Stomach (tissue), 9 donors: ENCODE data around the gene TRIO. TPM values are rescaled to one million over a fixed set of nuclear protein-coding genes. Genes with fewer than 3 reads are reported as not detected.

Source experiments
- DNase-seq, 2 donors: peaks; one replicate each; pipeline versions ENCODE4 v3.0.0 to v3.0.0-alpha.2; 2013 to 2019
- H3K27ac ChIP-seq, 5 donors: fragments of 200-600 bp in 4 of 5; sonication (generic) in 4 of 5; one replicate each; pipeline ENCODE4 v1.5.1; 2013 to 2019; ENCODE audit warnings: mild to moderate bottlenecking in 1 of 5, moderate library complexity in 1 of 5
- H3K27me3 ChIP-seq, 3 donors: fragments of 200-600 bp; sonication (generic); one replicate each; pipeline ENCODE4 v1.5.1; 2017 to 2019; ENCODE audit warnings: mixed run types in 1 of 3
- H3K36me3 ChIP-seq, 4 donors: fragments of 200-600 bp; sonication (generic); 1 replicate in 3 of 4; 2 replicates in 1 of 4; pipeline ENCODE4 v1.5.1; 2016 to 2019
- H3K4me1 ChIP-seq, 4 donors: fragments of 200-600 bp; sonication (generic); one replicate each; pipeline ENCODE4 v1.5.1; 2016 to 2019
- H3K4me3 ChIP-seq, 4 donors: fragments of 200-600 bp; sonication (generic) in 3 of 4; one replicate each; pipeline ENCODE4 v1.5.1; 2016 to 2019; ENCODE audit warnings: mild to moderate bottlenecking in 1 of 4
- H3K9me3 ChIP-seq, 4 donors: fragments of 200-600 bp; sonication (generic); one replicate each; pipeline ENCODE4 v1.5.1; 2016 to 2019
- EP300 ChIP-seq: sonication (generic); formaldehyde crosslinking; IDR thresholded peaks from one replicate; pipeline ENCODE4 v1.6.1; 2017; ENCODE audit warnings: antibody characterized with exemption
- POLR2A ChIP-seq, 4 donors: fragments of 450-650 bp; IDR thresholded peaks; one replicate each; pipeline ENCODE4 v1.6.1; 2016; ENCODE audit warnings: antibody characterized with exemption in 4 of 4, control low read depth in 2 of 4, mild to moderate bottlenecking in 1 of 4, moderate library complexity in 1 of 4
- POLR2AphosphoS5 ChIP-seq, 3 donors: sonication (generic); formaldehyde crosslinking; IDR thresholded peaks; one replicate each; pipeline ENCODE4 v1.6.1; 2016; ENCODE audit warnings: antibody characterized with exemption in 3 of 3
- WGBS, 5 donors: extraction: QIAGEN DNeasy Blood & Tissue Kit in 3 of 5; methylation state at CpG; one replicate each; pipeline versions ENCODE4 v1.1.5 to v1.1.7; 2013 to 2018; 5-methylcytosine and 5-hydroxymethylcytosine counted together
- intact Hi-C: fragments of 100-400 bp; cut with DNase I; formaldehyde crosslinking; loops from one replicate; pipeline ENCODE4 v1.15.1; 2023; ENCODE audit warnings: low total_unique reads
- polyA plus RNA-seq, 3 donors: library from polyadenylated mRNA; stranded (reverse); fragments of 200-250 nt; gene quantifications; one replicate each; pipeline ENCODE4 v1.2.3, GENCODE V29; 2013
- total RNA-seq, 5 donors: library from RNA; depleted of rRNA; stranded (reverse); fragments of >200 nt; gene quantifications; one replicate each; pipeline versions ENCODE4 v1.1.0 to v1.2.3, GENCODE V29; 2014 to 2016
- TF ChIP-seq, protein P1 (sequence below), 7 experiments: fragments of 450-650 bp in 4 of 7; fragments of 200-600 bp in 3 of 7; sonication (generic) in 3 of 7; IDR thresholded peaks; one replicate each; pipeline ENCODE4 v1.5.1; 2016 to 2019; ENCODE audit warnings: antibody characterized with exemption in 7 of 7, control low read depth in 2 of 7, mild to moderate bottlenecking in 1 of 7
- donor health status: healthy with polysubstance abuse.
- donor health status: Bipolar disorder and iron deficiency.
- donor health status: healthy.

Gene TRIO
- total and polyA plus RNA-seq, 8 donors = 9.9 to 558 (median 127) TPM

DNA sequence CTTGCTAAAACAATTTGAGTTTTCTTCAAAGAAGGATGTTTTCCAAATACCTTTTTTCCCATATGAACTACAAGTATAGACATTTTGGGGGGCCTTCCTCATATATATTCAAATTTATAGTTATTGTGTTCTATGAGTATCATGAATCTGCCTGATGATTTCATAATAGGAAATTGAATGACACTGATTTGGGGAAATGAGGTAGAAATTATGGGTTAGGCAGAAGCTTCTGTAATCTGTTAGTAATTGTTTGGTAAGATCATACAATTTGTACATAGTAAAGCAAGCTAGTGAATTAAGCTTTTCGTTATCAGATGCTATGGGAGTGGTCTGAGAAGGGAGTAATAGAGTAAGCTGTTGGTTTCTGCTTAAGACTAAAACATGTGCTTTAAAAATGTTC is 98.0 kb downstream of the TRIO start:
- H3K27me3 ChIP-seq = no peaks in the 10 kb centered on the region
- no peaks in the 10 kb centered on the region for H3K9me3 ChIP-seq
- no peak overlapping the region for H3K4me3 ChIP-seq
- intact Hi-C loops = no loop called here
- peaks cover 0 to 78% (median 36%) of the 10 kb centered on the region in 4 donors for H3K4me1 ChIP-seq
- 43 to 79% (median 61%) methylated on average over 1 of the region's 1 CpG for WGBS, 5 donors
- H3K36me3 ChIP-seq = no peaks in the 10 kb centered on the region
- H3K27ac ChIP-seq = no peak overlapping the region
- TF ChIP-seq EP300 (no peak), POLR2AphosphoS5 (IDR thresholded peaks at IDR 0.05) (no peak), POLR2A (IDR thresholded peaks at IDR 0.05) (no peak)
- TF ChIP-seq, protein P1, sequence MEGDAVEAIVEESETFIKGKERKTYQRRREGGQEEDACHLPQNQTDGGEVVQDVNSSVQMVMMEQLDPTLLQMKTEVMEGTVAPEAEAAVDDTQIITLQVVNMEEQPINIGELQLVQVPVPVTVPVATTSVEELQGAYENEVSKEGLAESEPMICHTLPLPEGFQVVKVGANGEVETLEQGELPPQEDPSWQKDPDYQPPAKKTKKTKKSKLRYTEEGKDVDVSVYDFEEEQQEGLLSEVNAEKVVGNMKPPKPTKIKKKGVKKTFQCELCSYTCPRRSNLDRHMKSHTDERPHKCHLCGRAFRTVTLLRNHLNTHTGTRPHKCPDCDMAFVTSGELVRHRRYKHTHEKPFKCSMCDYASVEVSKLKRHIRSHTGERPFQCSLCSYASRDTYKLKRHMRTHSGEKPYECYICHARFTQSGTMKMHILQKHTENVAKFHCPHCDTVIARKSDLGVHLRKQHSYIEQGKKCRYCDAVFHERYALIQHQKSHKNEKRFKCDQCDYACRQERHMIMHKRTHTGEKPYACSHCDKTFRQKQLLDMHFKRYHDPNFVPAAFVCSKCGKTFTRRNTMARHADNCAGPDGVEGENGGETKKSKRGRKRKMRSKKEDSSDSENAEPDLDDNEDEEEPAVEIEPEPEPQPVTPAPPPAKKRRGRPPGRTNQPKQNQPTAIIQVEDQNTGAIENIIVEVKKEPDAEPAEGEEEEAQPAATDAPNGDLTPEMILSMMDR (IDR thresholded peaks at IDR 0.05) = no peak
- no peak for DNase-seq

DNA sequence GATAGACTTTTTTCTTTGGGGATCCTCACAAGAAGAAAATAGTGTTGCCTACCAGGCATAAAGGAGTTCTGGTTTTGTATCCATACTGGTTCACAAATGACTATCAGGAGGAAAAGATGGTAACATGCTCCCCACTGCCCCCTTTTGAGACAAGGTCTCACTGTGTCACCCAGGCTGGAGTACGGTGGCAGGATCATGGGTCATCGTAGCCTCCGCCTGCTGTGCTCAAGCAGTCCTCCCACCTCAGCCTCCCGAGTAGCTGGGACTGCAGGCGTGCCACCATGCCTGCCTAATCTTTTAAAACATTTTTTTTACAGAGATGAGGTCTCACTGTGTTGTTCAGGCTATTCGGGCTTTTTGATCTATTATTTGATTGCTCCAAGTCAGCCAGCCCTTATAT is 99.3 kb downstream of the TRIO start:
- TF ChIP-seq POLR2A (IDR thresholded peaks at IDR 0.05) (no peak), EP300 (no peak), POLR2AphosphoS5 (IDR thresholded peaks at IDR 0.05) (no peak)
- TF ChIP-seq, protein P1 (IDR thresholded peaks at IDR 0.05) = no peak
- Histone ChIP-seq H3K27me3 (no peaks in the 10 kb centered on the region), H3K36me3 (no peaks in the 10 kb centered on the region), H3K9me3 (no peaks in the 10 kb centered on the region), H3K4me3 (no peak overlapping the region), H3K27ac (no peak overlapping the region), H3K4me1 (peaks cover 0 to 83% (median 35%) of the 10 kb centered on the region in 4 donors)
- DNase-seq = no peak
- 74 to 97% (median 96%) methylated on average over 6 of the region's 6 CpGs for WGBS, 5 donors
- intact Hi-C loops = no loop called here

DNA sequence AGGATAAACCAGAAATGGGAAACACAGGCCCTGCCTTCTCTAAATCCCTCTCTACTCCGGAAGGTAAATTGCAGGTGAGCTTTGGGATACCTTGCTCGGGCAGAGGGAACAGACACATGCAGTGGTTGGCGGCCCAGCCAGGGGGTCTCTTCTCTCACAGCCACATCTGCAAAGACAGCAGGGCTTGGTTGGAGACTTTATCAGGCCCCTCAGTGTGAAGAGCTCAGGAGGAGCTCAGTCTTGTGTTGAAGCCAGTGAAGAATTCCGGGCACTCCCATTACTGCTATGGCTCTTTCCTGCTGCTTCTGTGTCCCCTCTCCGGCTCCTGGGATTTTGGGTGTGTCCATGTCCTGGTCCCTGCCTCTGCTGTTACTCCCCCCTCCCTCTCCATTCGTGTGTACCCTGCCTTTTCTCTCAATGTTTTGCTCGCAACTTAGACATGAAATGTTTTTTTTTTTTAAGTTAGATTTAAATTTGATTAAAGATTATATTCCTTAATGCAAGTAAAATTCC is 99.8 kb downstream of the TRIO start:
- intact Hi-C loops = no loop called here
- 80 to 90% (median 88%) methylated on average over 7 of the region's 7 CpGs for WGBS, 5 donors
- Histone ChIP-seq H3K4me1 (peaks cover 0 to 78% (median 33%) of the 10 kb centered on the region in 4 donors), H3K27me3 (no peaks in the 10 kb centered on the region), H3K4me3 (no peak overlapping the region), H3K27ac (no peak overlapping the region), H3K36me3 (no peaks in the 10 kb centered on the region), H3K9me3 (no peaks in the 10 kb centered on the region)
- no peak for DNase-seq
- TF ChIP-seq, protein P1 (IDR thresholded peaks at IDR 0.05) = no peak
- TF ChIP-seq POLR2A (IDR thresholded peaks at IDR 0.05) = no peak

DNA sequence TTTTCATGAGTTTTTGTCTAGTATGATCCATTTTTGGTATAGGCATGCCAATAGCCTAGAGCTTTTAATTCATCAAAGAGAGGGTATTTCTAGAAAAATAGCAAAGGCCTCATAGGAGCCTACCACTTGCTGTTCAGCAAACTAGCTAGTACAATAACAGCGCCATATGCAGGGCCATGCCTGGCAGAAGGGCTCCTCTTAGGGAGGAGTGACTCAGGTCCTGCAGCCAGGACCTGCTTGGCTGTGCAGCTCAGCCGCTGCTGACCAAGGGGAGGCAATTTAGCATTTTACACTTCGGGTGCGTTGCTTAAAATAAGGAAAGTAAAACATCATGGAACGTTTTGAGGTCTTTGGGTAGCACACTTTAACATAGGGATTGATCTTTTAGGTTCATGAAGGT is 100.6 kb downstream of the TRIO start:
- Histone ChIP-seq H3K4me3 (no peak overlapping the region), H3K27ac (no peak overlapping the region), H3K4me1 (peaks cover 0 to 75% (median 29%) of the 10 kb centered on the region in 4 donors), H3K9me3 (no peaks in the 10 kb centered on the region), H3K27me3 (no peaks in the 10 kb centered on the region), H3K36me3 (no peaks in the 10 kb centered on the region)
- TF ChIP-seq EP300 (no peak), POLR2A (IDR thresholded peaks at IDR 0.05) (no peak), POLR2AphosphoS5 (IDR thresholded peaks at IDR 0.05) (no peak)
- TF ChIP-seq, protein P1 (IDR thresholded peaks at IDR 0.05) = no peak
- DNase-seq = no peak
- 90 to 94% (median 93%) methylated on average over 5 of the region's 5 CpGs for WGBS, 5 donors
- intact Hi-C loops = no loop called here
